Fibroblast of peridontal ligament (primary cell): ENCODE data around the gene CTDP1.
A peak's percentile ranks its signal among the peaks of the same experiment; 100 is the strongest.

Experiments used
- DNase-seq: peaks from one replicate; pipeline ENCODE4 v3.0.0-alpha.2; 2010; ENCODE audit errors: extremely low read depth

The CTDP1 gene

GRCh38 chr18:79723036-79723435 lies 43.4 kb downstream of the CTDP1 start:
- DNase-seq = no peak

GRCh38 chr18:79723628-79724027 lies 44.0 kb downstream of the CTDP1 start:
- DNase-seq = no peak

DNA sequence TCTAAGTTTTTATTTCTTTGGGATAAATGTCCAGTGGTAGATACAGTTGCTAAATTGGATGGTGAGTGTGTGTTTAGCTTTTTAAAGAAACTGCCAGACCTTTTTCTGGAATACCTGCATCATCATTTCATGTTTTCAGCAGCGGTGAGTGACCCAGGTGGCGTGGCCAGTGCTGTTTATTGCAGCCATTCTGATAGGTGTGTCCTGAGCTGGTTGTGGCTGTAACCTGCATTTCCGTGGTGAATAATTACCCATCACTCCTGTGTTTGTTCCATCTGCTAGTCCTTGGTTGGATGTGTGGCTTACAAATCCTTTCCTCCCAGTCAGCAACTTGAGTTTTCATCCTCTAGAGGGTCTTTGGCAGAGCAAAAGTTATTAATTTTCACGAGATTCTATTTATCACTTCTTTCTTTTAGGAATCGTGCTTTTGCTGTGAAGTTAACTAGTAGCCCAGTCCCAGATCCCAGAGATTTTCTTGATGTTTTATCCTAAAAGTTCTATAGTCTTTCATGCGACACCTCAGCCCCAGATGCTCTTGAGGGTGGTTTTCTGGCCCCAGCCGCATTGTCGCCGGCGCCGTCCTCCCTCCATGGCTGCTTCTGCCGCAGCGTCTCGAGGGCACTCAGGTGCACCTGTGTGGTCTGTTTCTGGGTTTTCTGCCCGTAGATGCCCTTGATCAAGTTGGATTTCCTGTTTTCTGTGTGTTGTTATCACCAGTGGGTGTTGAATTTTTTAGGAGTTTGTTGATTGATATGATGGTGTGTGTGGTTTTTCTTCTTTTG lies 44.9 kb downstream of the CTDP1 start:
- DNase-seq = no peak

GRCh38 chr18:79725486-79725885 lies 45.9 kb downstream of the CTDP1 start:
- no peak for DNase-seq

DNA sequence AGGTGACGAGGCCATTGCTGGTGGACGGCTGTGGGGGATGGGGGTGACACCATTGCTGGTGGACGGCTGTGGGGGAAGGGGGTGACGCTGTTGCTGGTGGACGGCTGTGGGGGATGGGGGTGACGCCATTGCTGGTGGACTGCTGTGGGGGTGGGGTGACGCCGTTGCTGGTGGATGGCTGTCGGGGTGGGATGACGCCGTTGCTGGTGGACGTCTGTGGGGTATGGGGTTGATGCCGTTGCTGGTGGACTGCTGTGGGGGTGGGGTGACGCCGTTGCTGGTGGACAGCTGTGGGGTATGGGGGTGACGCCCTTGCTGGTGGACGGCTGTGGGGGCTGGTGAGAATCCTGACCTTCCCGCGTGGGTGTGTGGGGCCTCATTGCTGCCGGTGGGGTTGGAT lies 47.1 kb downstream of the CTDP1 start:
- no peak for DNase-seq

DNA sequence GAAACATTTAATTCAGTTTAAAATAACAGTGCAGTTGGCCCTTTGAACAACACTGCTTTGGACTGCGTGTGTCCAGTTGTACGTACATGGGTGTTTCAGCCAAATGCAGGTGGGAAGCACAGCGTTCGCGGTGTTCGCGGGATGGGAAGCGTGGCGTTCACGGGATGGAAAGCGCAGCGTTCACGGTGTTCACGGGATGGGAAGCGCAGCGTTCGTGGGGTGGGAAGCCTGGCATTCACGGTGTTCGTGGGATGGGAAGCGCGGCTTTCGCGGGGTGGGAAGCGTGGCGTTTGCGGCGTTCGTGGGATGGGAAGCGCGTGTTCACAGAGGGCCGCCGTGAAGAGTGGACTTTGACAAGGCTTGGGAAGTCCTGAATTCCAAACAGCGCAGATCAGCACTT lies 47.6 kb downstream of the CTDP1 start:
- no peak for DNase-seq

- no peak for DNase-seq
Observed at GRCh38 chr18:79728931-79729586, 49.5 kb downstream of the CTDP1 start.

GRCh38 chr18:79729611-79730010 lies 50.0 kb downstream of the CTDP1 start:
- DNase-seq = no peak

GRCh38 chr18:79730804-79731203 lies 51.2 kb downstream of the CTDP1 start:
- DNase-seq = no peak

DNA sequence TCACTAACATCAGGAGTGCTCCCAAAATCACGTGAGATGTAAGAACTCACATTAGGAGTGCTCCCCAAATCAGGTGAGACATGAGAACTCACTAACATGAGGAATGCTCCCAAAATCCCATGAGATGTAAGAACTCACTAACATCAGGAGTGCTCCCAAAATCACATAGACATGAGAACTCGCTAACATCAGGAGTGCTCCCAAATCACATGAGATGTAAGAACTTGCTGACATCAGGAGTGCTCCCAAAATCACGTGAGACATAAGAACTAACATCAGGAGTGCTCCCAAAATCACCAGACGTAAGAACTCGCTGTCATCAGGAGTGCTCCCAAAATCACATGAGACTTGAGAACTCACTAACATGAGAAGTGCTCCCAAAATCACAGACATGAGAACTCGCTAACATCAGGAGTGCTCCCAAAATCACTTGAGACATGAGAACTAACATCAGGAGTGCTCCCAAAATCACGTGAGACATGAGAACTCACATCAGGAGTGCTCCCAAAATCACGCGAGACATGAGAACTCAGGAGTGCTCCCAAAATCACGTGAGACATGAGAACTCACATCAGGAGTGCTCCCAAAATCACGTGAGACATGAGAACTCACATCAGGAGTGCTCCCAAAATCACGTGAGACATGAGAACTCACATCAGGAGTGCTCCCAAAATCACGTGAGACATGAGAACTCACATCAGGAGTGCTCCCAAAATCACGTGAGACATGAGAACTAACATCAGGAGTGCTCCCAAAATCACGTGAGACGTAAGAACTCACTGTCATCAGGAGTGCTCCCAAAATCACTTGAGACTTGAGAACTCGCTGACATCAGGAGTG lies 52.5 kb downstream of the CTDP1 start:
- peak; percentile 8 for DNase-seq

DNA sequence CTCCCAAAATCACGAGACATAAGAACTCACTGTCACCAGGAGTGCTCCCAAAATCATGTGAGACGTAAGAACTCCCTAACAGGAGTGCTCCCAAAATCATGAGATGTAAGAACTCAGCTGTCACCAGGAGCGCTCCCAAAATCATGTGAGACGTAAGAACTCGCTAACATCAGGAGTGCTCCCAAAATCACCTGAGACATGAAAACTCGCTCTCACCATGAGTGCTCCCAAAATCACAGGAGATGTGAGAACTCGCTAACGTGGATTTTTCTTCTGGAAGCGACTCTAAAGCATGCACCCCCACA lies 53.1 kb downstream of the CTDP1 start:
- peak; percentile 4 for DNase-seq

- no peak for DNase-seq
Observed at GRCh38 chr18:79733135-79733701, 53.6 kb downstream of the CTDP1 start.

GRCh38 chr18:79733986-79734770 lies 54.6 kb downstream of the CTDP1 start:
- DNase-seq = no peak

- no peak for DNase-seq
Observed at GRCh38 chr18:79735071-79735980, 55.7 kb downstream of the CTDP1 start.

- DNase-seq = no peak
Observed at GRCh38 chr18:79736230-79736629, 56.6 kb downstream of the CTDP1 start.

DNA sequence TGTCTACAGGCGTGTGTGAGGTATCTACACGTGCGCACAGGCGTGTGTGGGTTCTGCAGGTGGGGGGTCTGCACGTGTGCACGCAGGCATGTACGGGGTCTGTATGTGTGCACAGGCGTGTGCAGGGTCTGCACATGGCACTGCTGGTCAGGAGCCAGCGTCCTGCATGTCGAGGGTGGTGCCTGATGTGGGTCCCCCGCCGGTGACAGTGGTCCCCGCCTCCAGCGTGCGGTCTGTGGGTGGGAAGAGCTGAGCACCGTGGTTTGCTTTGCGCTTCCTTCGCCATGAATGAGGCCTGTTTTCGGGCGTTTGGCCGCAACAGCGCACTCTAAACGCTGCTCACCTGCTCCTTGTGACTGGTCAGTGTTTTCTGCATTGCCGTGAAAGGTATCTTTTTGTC lies 57.2 kb downstream of the CTDP1 start:
- no peak for DNase-seq

DNA sequence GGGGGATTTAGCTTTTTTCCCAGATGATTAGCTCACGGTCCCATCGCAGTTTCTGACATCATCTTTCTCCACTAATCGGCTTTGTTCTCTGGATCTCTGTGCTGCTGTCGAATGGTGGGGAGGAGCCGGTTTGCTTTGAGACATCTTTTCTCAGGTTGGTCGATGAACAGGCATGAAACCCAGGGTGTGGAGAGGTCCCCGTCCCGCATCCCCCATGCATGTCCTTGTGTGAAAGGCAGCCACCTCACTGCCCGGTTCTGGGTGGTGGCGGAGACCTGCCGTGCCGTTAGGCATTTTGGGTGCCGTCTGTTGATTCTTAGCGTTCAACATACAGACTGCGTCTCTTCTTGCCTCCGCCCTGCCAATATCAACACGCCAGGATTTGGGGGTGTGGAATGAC lies 57.8 kb downstream of the CTDP1 start:
- no peak for DNase-seq

DNA sequence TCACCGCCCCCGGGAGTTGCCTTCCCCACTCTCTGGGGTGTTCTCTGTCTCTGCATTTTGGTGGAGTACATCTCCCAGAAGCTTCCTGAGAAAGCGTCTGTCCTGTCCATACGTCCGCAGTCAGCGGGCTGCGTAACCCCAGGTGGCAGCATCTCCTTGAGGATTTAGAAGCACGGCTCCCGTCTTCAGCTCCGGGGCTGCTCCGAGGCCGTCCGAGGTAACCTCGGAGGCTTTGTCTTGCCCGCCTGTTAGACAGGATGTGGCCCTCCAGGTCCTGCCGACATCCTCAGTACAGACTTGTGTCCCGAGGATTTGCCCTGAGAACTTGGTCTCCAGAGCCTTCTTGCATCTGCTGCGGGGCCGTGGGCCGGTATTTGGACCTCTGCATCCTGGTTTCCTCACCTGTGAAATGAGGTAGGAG lies 58.4 kb downstream of the CTDP1 start:
- DNase-seq = no peak

DNA sequence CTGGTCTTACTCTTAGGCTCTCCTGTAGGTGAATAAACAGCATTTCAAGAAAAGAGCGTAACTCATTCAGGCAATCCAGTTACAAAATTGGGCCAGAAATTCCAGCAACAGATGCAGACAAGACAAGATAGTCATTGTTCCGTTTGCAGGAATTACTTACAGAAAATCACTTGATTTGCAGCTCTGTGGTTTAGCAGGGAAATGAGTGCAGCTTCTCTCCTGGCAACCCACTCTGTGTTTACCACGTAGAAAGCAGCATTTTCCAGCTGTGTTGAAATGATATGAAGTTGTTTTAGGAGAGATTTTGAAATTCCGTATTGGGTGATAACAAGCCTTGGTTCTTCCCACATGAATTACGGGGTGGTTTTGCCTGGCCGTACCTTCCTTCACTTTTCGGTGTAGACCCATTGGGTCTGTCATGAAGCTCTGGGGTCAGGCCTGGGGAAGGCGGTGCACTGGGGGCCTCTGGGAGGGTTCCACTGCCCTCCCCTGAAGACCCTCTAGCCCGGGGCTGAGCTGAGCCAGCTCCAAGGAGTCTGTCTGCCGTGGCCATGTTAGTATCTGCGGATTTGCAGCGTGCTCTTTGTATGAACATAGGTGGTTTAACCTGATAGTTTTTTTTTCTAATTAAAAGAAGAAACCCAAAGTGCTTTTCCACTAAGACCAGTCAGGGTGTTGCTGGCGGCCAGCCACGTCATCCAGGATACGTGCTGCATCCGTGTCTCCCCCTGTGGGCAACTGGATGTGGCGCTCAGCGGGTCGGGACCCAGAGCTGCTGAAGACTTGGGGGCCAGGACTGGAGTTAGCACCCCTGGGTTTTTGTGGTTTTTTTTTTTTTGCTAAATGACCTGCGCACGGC lies 59.2 kb downstream of the CTDP1 start:
- DNase-seq = peak; percentile 11

DNA sequence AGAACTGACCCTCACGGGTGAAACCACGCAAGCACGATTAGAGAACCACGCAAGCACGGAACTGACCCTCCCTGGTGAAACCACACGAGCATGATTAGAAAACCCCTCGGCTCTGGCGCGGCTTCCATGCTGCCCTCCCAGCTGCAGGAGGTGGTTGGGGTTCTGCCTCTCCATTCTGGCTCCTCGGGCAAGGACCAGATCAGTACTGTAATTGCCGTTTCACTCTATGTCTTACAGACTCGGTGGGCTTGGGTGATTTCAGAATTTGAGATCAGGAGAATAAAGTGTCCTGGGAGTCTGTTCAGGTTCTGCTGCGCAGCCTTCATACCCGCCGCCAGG lies 59.8 kb downstream of the CTDP1 start:
- no peak for DNase-seq
